Adipose tissue (tissue), 3 donors: ENCODE data around the gene ERFE. TPM values are rescaled to one million over a fixed set of nuclear protein-coding genes. Genes with fewer than 3 reads are reported as not detected.
A peak's percentile ranks its signal among the peaks of the same experiment; 100 is the strongest.

Source experiments
- H3K27ac ChIP-seq: one replicate; pipeline ENCODE4 v1.5.1; 2013; ENCODE audit warnings: low read depth, low read length
- WGBS, 3 donors: extraction: QIAGEN DNeasy Blood & Tissue Kit; methylation state at CpG; one replicate each; pipeline ENCODE4 v1.1.7; 2013; 5-methylcytosine and 5-hydroxymethylcytosine counted together
- polyA plus RNA-seq, 3 donors: library from polyadenylated mRNA; stranded (reverse); fragments of 200-250 nt; gene quantifications; one replicate each; pipeline ENCODE4 v1.2.3, GENCODE V29; 2013
- donor health status: healthy with polysubstance abuse.
- donor health status: Bipolar disorder and iron deficiency.
- donor health status: healthy.

ERFE gene
- polyA plus RNA-seq, 3 donors: 0.41 to 2.1 TPM; not detected in 1

DNA sequence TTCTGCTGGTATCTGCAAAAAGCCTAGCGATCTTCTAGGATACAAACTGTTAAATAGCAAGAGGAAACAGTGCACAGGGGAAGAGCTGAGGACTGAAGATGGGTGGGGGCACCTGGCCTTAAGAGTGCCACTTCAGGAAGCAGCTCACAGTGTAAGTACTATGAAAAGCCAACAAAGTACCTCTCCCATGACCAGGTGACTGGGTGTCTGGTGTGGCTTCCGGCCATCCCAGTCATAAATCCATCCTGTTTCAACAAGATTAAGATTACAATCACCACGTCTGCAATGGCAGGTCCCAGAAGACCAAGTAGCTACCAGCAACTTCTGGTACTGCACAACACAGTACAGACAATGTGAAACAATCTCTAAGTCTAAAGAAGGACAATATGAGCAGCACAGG, 15.9 kb downstream of the ERFE start:
- WGBS, 3 donors: 79 to 88% (median 79%) methylated on average over 3 of the region's 3 CpGs
- H3K27ac ChIP-seq: no peak overlapping the region

DNA sequence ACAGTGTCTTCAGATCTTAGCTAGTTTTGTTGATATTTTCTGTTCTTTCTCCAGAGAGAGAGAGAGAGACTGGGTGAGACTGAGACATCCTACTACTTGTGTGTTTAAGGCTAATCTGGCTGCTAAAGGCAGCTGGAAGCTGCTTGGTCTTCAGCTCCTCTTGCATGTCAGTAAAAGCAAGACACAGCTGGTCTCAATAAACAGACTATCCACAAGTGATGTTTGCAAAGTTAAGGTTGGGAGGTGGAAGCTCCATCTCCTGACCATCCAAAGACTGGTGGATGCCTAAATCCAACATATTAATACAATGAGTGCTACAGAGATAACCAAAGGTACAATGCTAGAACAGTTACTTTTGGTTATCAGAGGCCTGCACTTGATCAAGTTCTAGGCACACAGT, 17.8 kb downstream of the ERFE start:
- H3K27ac ChIP-seq: no peak overlapping the region

DNA sequence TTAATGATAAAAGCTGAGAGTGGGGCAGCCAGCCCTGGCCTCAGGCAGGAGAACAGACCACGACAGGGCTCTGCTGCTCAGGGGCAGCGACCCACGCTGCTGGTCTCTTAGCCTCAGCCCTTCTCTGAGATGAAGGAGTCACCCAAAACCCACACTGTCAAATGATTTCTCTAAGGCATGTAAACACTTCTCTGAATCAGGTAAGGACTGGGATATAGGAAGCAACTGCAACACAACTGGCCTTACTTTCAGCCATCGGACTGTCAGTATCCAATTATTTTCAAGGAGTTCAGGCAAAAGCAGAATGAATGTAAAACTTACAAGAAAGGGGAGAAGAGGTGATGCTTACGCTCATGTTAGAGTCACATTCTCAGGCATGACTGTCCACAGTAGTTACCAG, 21.8 kb downstream of the ERFE start:
- WGBS, 3 donors: 87 to 97% (median 96%) methylated on average over 5 of the region's 5 CpGs
- no peak overlapping the region for H3K27ac ChIP-seq

DNA sequence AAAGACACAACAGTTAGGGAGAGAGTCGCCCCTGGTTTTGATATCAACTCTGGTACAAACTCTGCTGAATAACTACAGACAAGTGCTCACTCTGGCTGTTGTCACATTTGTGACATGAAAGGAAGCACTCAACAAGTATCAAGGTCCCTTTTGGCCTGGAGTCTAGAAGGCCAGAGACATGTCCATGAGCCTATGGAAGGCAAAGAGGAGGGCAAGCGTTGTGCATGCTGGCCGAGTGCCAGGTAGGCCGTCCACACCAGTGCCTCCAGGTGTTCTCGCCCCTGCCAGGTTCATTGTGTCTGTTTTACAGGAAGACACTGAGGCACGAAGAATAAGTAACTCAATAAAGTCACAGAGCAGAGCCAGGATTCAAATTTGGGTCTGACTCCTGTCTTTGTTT, 23.6 kb downstream of the ERFE start:
- WGBS, 3 donors: 61 to 92% (median 73%) methylated on average over 6 of the region's 6 CpGs
- no peak overlapping the region for H3K27ac ChIP-seq

DNA sequence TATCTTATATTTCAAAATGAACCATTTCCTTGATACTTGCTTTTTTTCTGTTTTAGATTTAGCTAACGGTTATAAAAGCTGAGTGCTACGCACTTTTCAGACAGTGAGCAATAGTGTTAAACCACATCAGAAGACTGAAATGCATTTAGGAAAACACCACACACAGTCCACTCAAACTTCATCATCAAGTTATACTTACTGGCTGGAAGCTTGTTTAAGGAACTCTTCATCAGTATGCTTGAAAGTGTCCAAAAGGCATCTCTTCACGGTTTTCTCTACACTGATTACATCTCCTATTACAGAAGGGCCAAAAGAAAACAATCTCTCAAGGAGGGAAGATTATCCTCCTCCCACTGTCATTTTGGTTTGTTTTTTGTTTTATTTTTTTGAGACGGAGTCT, 25.1 kb downstream of the ERFE start:
- 86 to 95% (median 87%) methylated on average over 4 of the region's 4 CpGs for WGBS, 3 donors
- H3K27ac ChIP-seq: no peak overlapping the region

DNA sequence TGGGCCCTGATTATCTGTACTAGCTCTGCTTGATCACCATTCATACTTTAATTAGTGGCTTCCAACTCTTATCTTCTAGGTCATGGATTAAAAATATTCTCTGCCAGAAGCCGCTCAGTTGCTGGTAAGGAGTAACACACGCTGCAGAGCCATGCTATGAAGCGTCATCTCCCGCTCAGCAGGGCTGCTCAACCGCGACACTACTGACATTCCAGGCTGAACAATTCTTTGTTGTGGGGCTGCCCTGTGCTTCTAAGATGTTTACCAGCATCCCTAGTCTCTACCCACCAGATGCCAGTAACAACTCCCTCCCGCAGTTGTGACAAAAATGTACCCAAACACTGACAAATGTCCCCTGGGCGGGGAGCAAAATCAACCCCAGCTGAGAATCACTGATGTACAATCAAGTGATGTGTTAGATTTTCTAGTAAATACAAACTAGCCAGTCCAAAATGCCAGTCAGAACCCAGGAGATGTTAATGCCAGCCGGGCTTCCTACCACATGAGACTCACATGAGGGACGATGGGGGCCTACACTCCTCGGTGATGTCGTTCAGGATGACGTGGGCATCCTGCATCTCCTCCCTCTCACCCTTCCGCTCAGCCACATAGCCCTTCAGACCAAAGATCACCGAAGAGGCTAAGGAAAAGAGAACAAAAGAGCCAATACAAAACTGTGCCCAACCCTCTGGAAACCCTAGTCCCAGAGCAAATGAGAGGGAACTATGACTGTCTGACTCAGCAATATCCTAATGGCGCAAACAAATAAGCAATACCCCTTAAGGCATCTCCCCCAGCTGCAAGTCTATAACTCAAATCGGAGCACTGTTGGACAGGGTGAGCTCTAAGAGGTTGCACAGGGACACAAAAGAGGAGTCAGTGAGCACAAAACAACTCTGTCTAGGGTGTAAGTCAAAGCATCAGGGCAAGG, 29.1 kb downstream of the ERFE start:
- H3K27ac ChIP-seq: no peak overlapping the region
- 93 to 95% (median 94%) methylated on average over 17 of the region's 17 CpGs for WGBS, 3 donors

DNA sequence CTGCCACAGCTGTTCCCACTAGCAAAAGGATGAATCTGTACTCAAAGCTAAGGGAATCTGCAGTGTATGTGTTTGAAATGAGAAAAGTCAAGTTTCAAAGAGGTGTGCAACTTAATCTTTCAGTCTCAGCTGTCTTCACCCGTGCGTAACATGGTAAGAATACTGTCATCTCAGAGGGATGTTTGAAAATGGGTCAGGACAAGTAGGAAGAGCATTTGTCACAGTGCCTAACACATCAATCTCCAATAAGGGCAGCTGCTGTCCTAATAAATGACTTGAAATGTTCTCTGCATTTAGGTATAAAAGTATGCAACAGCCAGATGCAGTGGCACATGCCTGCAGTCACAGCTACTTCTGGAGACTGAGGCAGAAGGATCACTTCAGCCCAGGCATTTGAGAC, 31.7 kb downstream of the ERFE start:
- H3K27ac ChIP-seq: no peak overlapping the region
- WGBS, 3 donors: 90 to 95% (median 94%) methylated on average over 2 of the region's 2 CpGs

DNA sequence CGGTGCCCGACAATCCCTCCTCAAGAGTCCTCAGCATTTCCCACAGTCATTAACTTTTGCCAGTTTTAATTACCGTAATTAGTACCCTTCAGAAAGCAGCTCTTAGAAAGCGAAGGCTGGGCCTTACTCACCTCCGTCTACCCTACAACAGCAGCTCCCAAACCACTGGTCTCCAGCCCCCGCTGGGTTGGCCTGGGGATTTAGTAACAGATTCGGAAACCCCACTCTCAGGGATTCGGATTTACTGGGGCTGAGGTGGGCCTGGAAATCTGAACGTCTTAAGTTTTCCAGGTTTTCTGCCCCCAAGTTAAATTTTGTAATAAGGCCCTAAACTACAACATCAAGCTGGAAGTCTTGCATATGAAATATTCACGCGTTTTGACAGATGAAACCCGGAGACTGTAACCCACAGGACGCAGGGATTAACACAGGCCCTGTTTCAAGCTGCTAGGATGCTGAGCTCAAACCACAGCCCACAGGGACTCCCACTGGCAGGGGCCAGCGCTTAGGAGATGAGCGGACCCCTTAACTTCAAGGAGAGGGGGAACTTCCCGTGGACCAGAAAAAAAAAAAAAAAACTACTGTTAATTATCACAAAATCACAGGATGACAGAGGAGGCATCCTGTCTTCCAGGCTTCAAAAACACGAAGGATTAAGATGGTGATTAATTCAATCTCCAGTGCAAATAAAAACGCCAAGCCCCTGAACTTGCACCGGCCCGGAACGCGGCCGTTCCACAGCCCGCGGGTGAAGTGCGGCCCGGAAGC, 43.7 kb downstream of the ERFE start:
- H3K27ac ChIP-seq: peak overlapping the region; percentile 78
- 6 to 11% (median 10%) methylated on average over 27 of the region's 27 CpGs for WGBS, 3 donors

DNA sequence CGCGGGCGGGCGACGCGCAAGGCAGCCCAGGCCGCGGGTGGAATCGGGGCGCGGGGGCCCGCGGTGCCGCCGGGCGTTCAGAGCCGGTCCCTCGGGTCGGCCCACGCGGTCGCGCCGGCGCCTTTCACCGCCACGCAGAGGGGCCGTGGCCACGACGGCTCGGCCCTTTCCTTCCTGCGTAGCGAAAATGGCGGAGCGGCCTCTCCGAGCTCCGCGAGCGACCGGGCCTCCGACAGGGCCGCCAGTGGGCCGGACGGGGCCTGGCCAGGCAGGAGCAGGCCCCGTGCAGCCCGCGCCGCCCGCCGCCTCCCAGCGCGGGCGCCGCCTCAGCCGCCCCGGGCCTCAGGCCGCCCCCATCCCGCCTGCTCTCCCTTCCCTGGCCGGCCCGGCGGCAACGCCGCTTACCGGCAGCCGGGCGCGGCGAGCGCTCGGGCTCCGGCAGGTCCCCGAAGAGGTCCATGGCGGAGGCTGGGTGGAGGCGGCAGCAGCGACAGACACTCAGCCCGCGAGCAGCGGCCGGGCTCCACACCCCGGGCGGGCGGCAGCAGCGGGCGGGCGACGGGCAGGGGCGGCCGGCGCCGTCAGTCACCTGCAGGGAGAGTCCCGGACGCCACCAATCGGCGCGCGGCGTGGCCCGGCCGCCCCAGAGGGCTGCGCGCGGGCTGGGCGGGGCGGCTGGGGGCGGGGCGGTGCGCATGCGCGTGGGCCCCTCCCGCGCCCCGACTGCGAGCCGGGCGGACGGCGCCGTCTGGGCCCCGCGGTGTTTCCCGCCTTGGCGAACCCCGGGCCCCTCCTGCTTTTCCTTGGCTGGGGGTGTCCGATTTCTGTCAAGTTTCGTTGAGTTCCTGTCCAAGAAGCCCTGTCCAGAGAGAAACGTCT, 44.6 kb downstream of the ERFE start, which contains the start of gene ILKAP:
Gene ILKAP, minus strand, starts transcription at position 602 of the 879 bp plus-strand sequence. Its CDS starts 142 bp downstream, at position 460.
- 0 to 1% (median 1%) methylated on average over 65 to 126 of the region's 126 CpGs for WGBS, 3 donors
- H3K27ac ChIP-seq: peak within 1 kb of the TSS; percentile 78

DNA sequence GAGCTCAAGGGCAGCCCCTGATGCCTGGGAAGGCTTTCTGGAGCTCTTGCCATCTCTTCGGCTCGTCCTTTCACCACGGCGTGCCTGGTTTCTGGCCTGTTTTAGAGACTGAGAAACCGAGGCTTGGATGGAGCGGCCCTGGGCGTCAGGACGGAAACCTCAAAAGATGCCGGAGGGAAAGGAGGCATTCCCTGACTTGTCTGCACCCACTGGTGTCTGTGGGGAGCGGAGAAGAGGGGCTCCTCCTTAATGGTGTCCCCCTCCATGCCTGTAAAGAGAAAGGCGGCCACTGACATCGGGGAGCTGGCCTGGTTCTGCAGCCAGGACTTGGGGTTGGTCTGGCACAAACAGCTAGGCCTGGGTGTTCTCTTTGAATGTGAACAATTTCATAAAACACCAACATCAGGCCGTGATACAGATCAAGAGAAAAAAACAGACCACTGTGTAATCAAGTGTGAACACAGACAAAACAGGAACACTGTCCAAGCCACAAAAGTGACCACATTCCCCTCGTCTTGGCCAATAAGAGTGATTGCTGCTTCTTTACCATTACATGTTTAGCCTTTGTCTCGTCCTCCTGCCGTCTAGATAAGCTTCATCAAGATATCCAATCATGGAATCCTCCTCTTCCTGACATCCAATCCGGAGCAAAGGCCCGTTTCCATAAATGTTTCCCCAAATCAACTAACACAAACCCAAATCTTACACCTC, 45.4 kb downstream of the ERFE start:
- H3K27ac ChIP-seq: peak overlapping the region; percentile 13
- WGBS, 3 donors: 47 to 55% (median 55%) methylated on average over 18 of the region's 18 CpGs

DNA sequence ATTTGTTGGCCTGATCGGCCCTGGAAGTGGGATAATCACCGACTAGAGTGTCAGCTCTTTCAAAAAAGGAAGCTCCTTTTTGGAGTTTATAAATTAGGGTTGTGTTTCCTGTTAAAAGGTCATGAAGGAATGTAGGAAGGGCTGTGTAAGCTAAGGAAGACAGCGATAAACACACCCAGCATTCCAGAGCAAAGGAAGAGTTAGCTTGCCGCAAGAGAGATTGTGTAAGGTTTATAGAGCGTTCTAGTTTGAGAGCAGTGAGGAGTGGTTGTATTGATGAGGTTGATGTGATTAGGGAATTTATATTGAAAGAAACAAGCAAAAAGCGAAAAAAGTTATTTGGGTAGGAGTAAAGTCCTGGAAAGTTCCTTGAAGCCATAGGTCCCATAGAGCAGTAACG, 48.2 kb downstream of the ERFE start:
- H3K27ac ChIP-seq: no peak overlapping the region
- 69 to 85% (median 75%) methylated on average over 7 of the region's 7 CpGs for WGBS, 3 donors

DNA sequence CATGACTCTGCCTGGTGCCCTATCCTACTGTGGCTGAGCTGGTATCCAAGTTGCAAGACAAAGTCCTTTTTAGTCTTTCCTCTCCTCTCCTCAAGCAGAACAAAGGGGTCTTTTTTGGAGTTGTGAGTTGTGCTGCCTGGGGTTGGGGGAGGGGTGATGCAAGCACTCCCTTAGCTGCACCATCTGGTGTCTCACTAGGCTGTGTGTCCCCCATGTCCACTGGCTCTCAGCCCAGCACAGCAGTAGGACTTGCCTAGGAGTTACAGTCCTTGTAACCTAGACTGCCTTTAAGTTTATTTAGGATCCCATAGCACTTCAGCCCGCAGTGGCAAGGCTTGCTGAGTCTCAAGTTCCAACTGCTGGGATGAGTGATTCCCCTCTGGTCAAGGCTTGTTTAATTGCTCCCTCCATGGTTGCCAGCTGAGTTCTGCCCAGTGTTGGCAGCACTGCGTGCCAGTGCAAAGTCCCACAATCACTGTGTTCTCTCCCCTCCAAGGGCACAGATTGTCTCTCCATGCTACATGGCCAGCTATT, 57.9 kb downstream of the ERFE start:
- 90 to 97% (median 95%) methylated on average over 2 of the region's 2 CpGs for WGBS, 3 donors
- H3K27ac ChIP-seq: no peak overlapping the region

Other genes with a start within 250 kb of the ERFE start
- gene UBE2F, start 192.0 kb upstream of the ERFE start, polyA plus RNA-seq: 10 to 100 TPM; 46.8 to 72.0 (median 62.9) TPM
- gene SCLY, start 98.0 kb upstream of the ERFE start, polyA plus RNA-seq: 10 to 100 TPM in 2 of 3 donors, 1 to 10 TPM in 1; 8.0 to 13.6 (median 11.5) TPM
- under 1 TPM; 0.04 to 0.67 (median 0.06) TPM for gene ESPNL, start 58.6 kb upstream of the ERFE start, polyA plus RNA-seq
- gene KLHL30, start 20.3 kb upstream of the ERFE start, polyA plus RNA-seq: 1 to 10 TPM in 2 of 3 donors, under 1 TPM in 1; 0.22 to 2.5 (median 1.0) TPM
- gene ILKAP, start 44.7 kb downstream of the ERFE start, polyA plus RNA-seq: 10 to 100 TPM; 25.7 to 39.0 (median 30.7) TPM
- gene HES6, start 81.1 kb downstream of the ERFE start, polyA plus RNA-seq: 10 to 100 TPM in 1 of 3 donors, 1 to 10 TPM in 2; 2.9 to 24.4 (median 3.5) TPM
- gene PER2, start 129.6 kb downstream of the ERFE start, polyA plus RNA-seq: 1 to 10 TPM; 3.6 to 5.6 (median 4.9) TPM
- gene TRAF3IP1, start 161.5 kb downstream of the ERFE start, polyA plus RNA-seq: 1 to 10 TPM; 3.1 to 7.8 (median 5.5) TPM